Hepatocyte (in vitro differentiated cells): Measurements from ENCODE around the gene FRMD4B.

Experiments
- CTCF ChIP-seq: fragments of 200-600 bp; sonication (generic); IDR thresholded peaks from 2 replicates; pipeline ENCODE4 v1.5.1; 2016; ENCODE audit warnings: antibody characterized with exemption, mild to moderate bottlenecking; ENCODE audit not compliant: poor library complexity
- EZH2 ChIP-seq: fragments of 200-600 bp; sonication (generic); IDR thresholded peaks from 2 replicates; pipeline ENCODE4 v1.6.1; 2016; ENCODE audit warnings: antibody characterized with exemption, mild to moderate bottlenecking, borderline replicate concordance
- EZH2phosphoT487 ChIP-seq: fragments of 200-600 bp; sonication (generic); IDR thresholded peaks from one replicate; pipeline ENCODE4 v1.6.1; 2018; ENCODE audit warnings: antibody characterized with exemption, mild to moderate bottlenecking, low read depth, moderate library complexity; ENCODE audit not compliant: unreplicated experiment, severe bottlenecking

DNA sequence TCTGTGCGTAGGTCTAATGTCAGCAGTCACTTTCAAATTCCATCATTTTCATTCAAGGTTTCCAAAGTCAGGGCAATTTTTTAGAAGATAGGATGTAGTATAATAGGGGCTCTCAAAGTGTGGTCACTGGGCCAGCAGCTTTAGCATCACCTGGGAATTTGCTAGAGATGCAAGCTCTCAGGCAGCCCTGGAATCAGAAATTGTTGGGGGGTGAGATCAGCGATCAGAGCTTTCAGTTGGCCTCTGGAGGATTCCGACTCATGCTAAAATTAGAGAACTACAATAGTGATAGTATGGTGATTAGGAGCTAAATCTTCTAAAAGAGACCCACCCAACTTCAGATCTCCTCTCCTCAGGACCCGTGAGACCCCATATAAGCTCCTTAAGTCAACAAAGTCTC is 2.4 kb upstream of the FRMD4B start:
- no peak for TF ChIP-seq CTCF
- no peak for TF ChIP-seq EZH2phosphoT487
- TF ChIP-seq EZH2: no peak
